Liver (tissue), 9 donors: ENCODE data around the gene INTS6. TPM values are rescaled to one million over a fixed set of nuclear protein-coding genes. Genes with fewer than 3 reads are reported as not detected.

Experiments used
- DNase-seq: peaks from one replicate; pipeline ENCODE4 v3.0.0-alpha.2; 2017; ENCODE audit warnings: low spot score
- H3K27ac ChIP-seq, 2 donors: one replicate each; pipeline ENCODE4 v1.7.0; 2013; ENCODE audit warnings: inconsistent platforms in 2 of 2, low read length in 2 of 2, control low read depth in 1 of 2, low read depth in 1 of 2, mild to moderate bottlenecking in 1 of 2
- H3K27me3 ChIP-seq, 4 donors: one replicate each; pipeline versions ENCODE4 v1.6.1 to v1.7.0; 2013; ENCODE audit warnings: low read length in 3 of 4, inconsistent platforms in 1 of 4, mild to moderate bottlenecking in 1 of 4, moderate library complexity in 1 of 4; ENCODE audit not compliant: control insufficient read depth in 4 of 4, insufficient read depth in 4 of 4
- H3K36me3 ChIP-seq, 4 donors: one replicate each; pipeline versions ENCODE4 v1.6.1 to v1.7.0; 2013; ENCODE audit warnings: low read length in 3 of 4, mild to moderate bottlenecking in 3 of 4, low read depth in 1 of 4, moderate library complexity in 1 of 4; ENCODE audit not compliant: control insufficient read depth in 4 of 4, insufficient read depth in 3 of 4
- H3K4me1 ChIP-seq, 4 donors: one replicate each; pipeline versions ENCODE4 v1.6.1 to v1.7.0; 2013; ENCODE audit warnings: low read length in 3 of 4, mild to moderate bottlenecking in 3 of 4, moderate library complexity in 1 of 4; ENCODE audit not compliant: control insufficient read depth in 4 of 4, insufficient read depth in 4 of 4
- H3K4me3 ChIP-seq, 3 donors: one replicate each; pipeline versions ENCODE4 v1.6.1 to v1.7.0; 2013; ENCODE audit warnings: low read length in 3 of 3, control low read depth in 1 of 3, low read depth in 1 of 3, mild to moderate bottlenecking in 1 of 3
- H3K9ac ChIP-seq, 2 donors: one replicate each; pipeline ENCODE4 v1.7.0; 2013; ENCODE audit warnings: low read length in 2 of 2, mild to moderate bottlenecking in 2 of 2, moderate library complexity in 2 of 2, control low read depth in 1 of 2, low read depth in 1 of 2
- H3K9me3 ChIP-seq, 4 donors: one replicate each; pipeline versions ENCODE4 v1.6.1 to v1.7.0; 2013; ENCODE audit warnings: low read length in 3 of 4; ENCODE audit not compliant: control insufficient read depth in 4 of 4
- EGR1 ChIP-seq, 2 donors: IDR thresholded peaks; 2 replicates each; pipeline ENCODE4 v1.6.1; 2016 to 2018; ENCODE audit warnings: antibody characterized with exemption in 2 of 2, low read depth in 2 of 2
- FOXA1 ChIP-seq: IDR thresholded peaks from 2 replicates; pipeline ENCODE4 v1.6.1; 2016; ENCODE audit warnings: antibody characterized with exemption
- FOXA2 ChIP-seq: IDR thresholded peaks from 2 replicates; pipeline ENCODE4 v1.6.1; 2016; ENCODE audit warnings: antibody characterized with exemption
- HNF4A ChIP-seq, 2 donors: conservative IDR thresholded peaks; 2 replicates each; pipeline ENCODE4 v1.6.1; 2016; ENCODE audit warnings: antibody characterized with exemption in 2 of 2, mild to moderate bottlenecking in 2 of 2
- HNF4G ChIP-seq: IDR thresholded peaks from 2 replicates; pipeline ENCODE4 v1.6.1; 2016; ENCODE audit warnings: antibody characterized with exemption
- JUND ChIP-seq, 2 donors: IDR thresholded peaks; 2 replicates each; pipeline ENCODE4 v1.6.1; 2016; ENCODE audit warnings: antibody characterized with exemption in 2 of 2
- RAD21 ChIP-seq, 2 donors: IDR thresholded peaks; 2 replicates each; pipeline ENCODE4 v1.6.1; 2016; ENCODE audit warnings: antibody characterized with exemption in 2 of 2, mild to moderate bottlenecking in 2 of 2
- REST ChIP-seq: IDR thresholded peaks from 2 replicates; pipeline ENCODE4 v1.6.1; 2016; ENCODE audit warnings: antibody characterized with exemption, mild to moderate bottlenecking
- SP1 ChIP-seq: IDR thresholded peaks from 2 replicates; pipeline ENCODE4 v1.6.1; 2018; ENCODE audit warnings: antibody characterized with exemption, mild to moderate bottlenecking
- TAF1 ChIP-seq: conservative IDR thresholded peaks from 2 replicates; pipeline ENCODE4 v1.6.1; 2016; ENCODE audit warnings: antibody characterized with exemption, mild to moderate bottlenecking
- YY1 ChIP-seq: IDR thresholded peaks from 2 replicates; pipeline ENCODE4 v1.6.1; 2016; ENCODE audit warnings: antibody characterized with exemption, mild to moderate bottlenecking
- WGBS: extraction: QIAGEN DNeasy Blood & Tissue Kit; methylation state at CpG from one replicate; pipeline ENCODE4 v1.1.7; 2013; 5-methylcytosine and 5-hydroxymethylcytosine counted together
- polyA plus RNA-seq, 2 donors: library from polyadenylated mRNA; stranded (reverse) in 1 of 2; unstranded in 1 of 2; fragments of 200-250 nt in 1 of 2; fragments of >200 nt in 1 of 2; fragmentation: Nextera tagmentation in 1 of 2; extraction: Ambion mirVana in 1 of 2; gene quantifications; one replicate each; pipeline versions ENCODE4 v1.2.1 to v1.2.3, GENCODE V29; 2013 to 2015
- total RNA-seq, 2 donors: library from RNA; depleted of rRNA; stranded (reverse); fragments of >200 nt; gene quantifications; one replicate each; pipeline ENCODE4 v1.2.3, GENCODE V29; 2014
- TF ChIP-seq, protein P1 (sequence below): IDR thresholded peaks from 2 replicates; pipeline ENCODE4 v1.6.1; 2016; ENCODE audit warnings: antibody characterized with exemption
- TF ChIP-seq, protein P2 (sequence below): IDR thresholded peaks from 2 replicates; pipeline ENCODE4 v1.6.1; 2016; ENCODE audit warnings: antibody characterized with exemption
- TF ChIP-seq, protein P3 (sequence below): IDR thresholded peaks from 2 replicates; pipeline ENCODE4 v1.6.1; 2016; ENCODE audit warnings: antibody characterized with exemption
- donor health status: healthy.
- donor health status: healthy.
- donor health status: healthy.
- donor health status: healthy.
- donor health status: healthy.

INTS6 gene
- total and polyA plus RNA-seq, 4 donors, result 11.4 to 61.4 (median 18.8) TPM

DNA sequence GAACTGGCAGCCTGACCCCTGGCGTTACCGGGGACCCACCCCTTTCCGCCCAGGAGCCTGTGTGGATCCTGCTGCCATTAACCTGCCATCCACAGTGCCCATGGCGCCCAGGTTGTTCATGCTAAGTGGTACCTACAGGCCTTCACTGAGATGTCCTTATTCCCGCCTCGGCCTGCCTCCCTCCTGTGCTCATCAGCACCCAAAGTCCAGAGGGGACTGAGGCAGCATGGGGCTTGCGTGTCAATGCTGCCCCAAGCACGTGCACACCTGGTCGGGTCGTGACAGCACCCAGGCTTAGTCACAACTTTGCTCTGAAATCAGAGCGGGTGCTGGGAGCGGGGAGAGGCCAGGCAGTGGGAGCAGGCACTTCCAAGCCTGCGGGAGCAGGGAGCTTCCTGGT, 3.7 kb upstream of the INTS6 start:
- Histone ChIP-seq H3K9ac (no peak overlapping the region), H3K9me3 (peaks cover 0 to 11% (median 7%) of the 10 kb centered on the region in 4 donors), H3K27ac (no peak overlapping the region), H3K4me3 (no peak overlapping the region), H3K4me1 (peaks cover 0 to 9% (median 4%) of the 10 kb centered on the region in 4 donors), H3K36me3 (peaks cover 0 to 14% (median 7%) of the 10 kb centered on the region in 4 donors), H3K27me3 (no peaks in the 10 kb centered on the region)
- no peak for TF ChIP-seq EGR1 (IDR thresholded peaks at IDR 0.05; ENCODE audit: low read depth in 2 of 2)
- TF ChIP-seq YY1, result no peak
- no peak for TF ChIP-seq REST
- TF ChIP-seq, protein P1, sequence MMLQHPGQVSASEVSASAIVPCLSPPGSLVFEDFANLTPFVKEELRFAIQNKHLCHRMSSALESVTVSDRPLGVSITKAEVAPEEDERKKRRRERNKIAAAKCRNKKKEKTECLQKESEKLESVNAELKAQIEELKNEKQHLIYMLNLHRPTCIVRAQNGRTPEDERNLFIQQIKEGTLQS, result no peak
- TF ChIP-seq RAD21 (IDR thresholded peaks at IDR 0.05), result no peak
- TF ChIP-seq, protein P2, sequence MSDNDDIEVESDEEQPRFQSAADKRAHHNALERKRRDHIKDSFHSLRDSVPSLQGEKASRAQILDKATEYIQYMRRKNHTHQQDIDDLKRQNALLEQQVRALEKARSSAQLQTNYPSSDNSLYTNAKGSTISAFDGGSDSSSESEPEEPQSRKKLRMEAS, result no peak
- TF ChIP-seq, protein P3, sequence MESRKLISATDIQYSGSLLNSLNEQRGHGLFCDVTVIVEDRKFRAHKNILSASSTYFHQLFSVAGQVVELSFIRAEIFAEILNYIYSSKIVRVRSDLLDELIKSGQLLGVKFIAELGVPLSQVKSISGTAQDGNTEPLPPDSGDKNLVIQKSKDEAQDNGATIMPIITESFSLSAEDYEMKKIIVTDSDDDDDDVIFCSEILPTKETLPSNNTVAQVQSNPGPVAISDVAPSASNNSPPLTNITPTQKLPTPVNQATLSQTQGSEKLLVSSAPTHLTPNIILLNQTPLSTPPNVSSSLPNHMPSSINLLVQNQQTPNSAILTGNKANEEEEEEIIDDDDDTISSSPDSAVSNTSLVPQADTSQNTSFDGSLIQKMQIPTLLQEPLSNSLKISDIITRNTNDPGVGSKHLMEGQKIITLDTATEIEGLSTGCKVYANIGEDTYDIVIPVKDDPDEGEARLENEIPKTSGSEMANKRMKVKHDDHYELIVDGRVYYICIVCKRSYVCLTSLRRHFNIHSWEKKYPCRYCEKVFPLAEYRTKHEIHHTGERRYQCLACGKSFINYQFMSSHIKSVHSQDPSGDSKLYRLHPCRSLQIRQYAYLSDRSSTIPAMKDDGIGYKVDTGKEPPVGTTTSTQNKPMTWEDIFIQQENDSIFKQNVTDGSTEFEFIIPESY, result no peak
- TF ChIP-seq TAF1, result no peak
- TF ChIP-seq FOXA2, result no peak
- TF ChIP-seq HNF4A (conservative IDR thresholded peaks at IDR 0.05), result no peak
- no peak for TF ChIP-seq FOXA1
- TF ChIP-seq JUND (IDR thresholded peaks at IDR 0.05), result no peak
- TF ChIP-seq HNF4G, result no peak
- TF ChIP-seq SP1, result no peak
- 96% methylated on average over 13 of the region's 13 CpGs for WGBS
- no peak for DNase-seq

DNA sequence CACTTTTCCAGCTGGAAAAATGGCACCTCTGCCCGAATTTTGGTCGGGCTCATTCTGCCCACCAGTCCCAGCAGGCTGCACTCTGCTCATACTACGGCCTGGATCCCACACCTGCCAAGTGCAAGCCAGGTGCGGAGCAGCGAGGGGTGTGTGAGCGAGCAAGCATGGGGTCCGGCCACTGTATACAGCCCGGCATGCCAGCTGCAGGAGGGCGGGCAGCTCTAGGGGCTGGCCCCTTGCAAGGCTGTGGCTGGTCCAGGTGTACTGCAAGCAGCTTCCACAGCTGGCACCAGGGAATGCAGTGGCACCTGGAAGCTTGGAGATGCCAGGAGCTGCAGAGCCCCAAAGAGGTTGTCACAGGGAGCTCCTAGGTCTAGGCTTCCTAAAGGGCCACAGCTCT, 2.7 kb upstream of the INTS6 start:
- Histone ChIP-seq H3K9me3 (peaks cover 0 to 11% (median 7%) of the 10 kb centered on the region in 4 donors), H3K27ac (no peak overlapping the region), H3K4me1 (peaks cover 3 to 10% (median 7%) of the 10 kb centered on the region in 4 donors), H3K27me3 (no peaks in the 10 kb centered on the region), H3K36me3 (peaks cover 0 to 17% (median 7%) of the 10 kb centered on the region in 4 donors), H3K9ac (no peak overlapping the region), H3K4me3 (no peak overlapping the region)
- no peak for TF ChIP-seq JUND (IDR thresholded peaks at IDR 0.05)
- WGBS, result 98% methylated on average over 9 of the region's 9 CpGs
- DNase-seq, result no peak
